ENCODE results near the gene ANKLE2.

Gene ANKLE2

GRCh38 chr12:132716356-132716755 lies 45.3 kb downstream of the ANKLE2 start:
- 0 out of 2 replicates have a peak, but pooled peaks cover 8% of the 10 kb centered on the region for H3K36me3 ChIP-seq (ENCODE audit: low read length)
- H3K9me3 ChIP-seq (ENCODE audit: insufficient read depth, low read length): no peaks in the 10 kb centered on the region
- H3K4me2 ChIP-seq (ENCODE audit: low read depth, low read length, poor library complexity, severe bottlenecking): no peak overlapping the region
- H3K79me2 ChIP-seq (ENCODE audit: insufficient read depth, low read length): peaks cover 38% of the 10 kb centered on the region
- peaks cover 8% of the 10 kb centered on the region; the same call in 1 of the 2 replicates for H3F3A ChIP-seq (ENCODE audit: insufficient read depth)
- H3K9ac ChIP-seq (ENCODE audit: low read length): no peak overlapping the region
- no peaks in the 10 kb centered on the region for H3K27me3 ChIP-seq (ENCODE audit: low read length)
- H3K27ac ChIP-seq (ENCODE audit: low read depth, low read length): no peak overlapping the region
- H2AFZ ChIP-seq (ENCODE audit: low read depth, low read length, severe bottlenecking): no peak overlapping the region
- H3K4me3 ChIP-seq (ENCODE audit: insufficient read depth, low read length, poor library complexity, severe bottlenecking): no peak overlapping the region
- no peak for TF ChIP-seq EZH2phosphoT487 (conservative IDR thresholded peaks at IDR 0.05; ENCODE audit: low read length)
- no peak for TF ChIP-seq CTCF (IDR thresholded peaks at IDR 0.05; ENCODE audit: insufficient read depth, low read length, poor library complexity, severe bottlenecking)
- no peaks in the 10 kb centered on the region for H3K9me2 ChIP-seq (replicated peaks; ENCODE audit: insufficient read depth, low read length)
- no peaks in the 10 kb centered on the region for H4K20me1 ChIP-seq (ENCODE audit: low read depth, low read length)

- H4K20me1 ChIP-seq (ENCODE audit: low read depth, low read length): no peaks in the 10 kb centered on the region
- H3K36me3 ChIP-seq (ENCODE audit: low read length): 0 out of 2 replicates have a peak, but pooled peaks cover 8% of the 10 kb centered on the region
- H2AFZ ChIP-seq (ENCODE audit: low read depth, low read length, severe bottlenecking): no peak overlapping the region
Measured at GRCh38 chr12:132715874-132716273, 45.8 kb downstream of the ANKLE2 start.

GRCh38 chr12:132713123-132713522 lies 48.5 kb downstream of the ANKLE2 start:
- Histone ChIP-seq H3K9me2 (replicated peaks; ENCODE audit: insufficient read depth, low read length) (no peaks in the 10 kb centered on the region), H2AFZ (ENCODE audit: low read depth, low read length, severe bottlenecking) (no peak overlapping the region), H3K79me2 (ENCODE audit: insufficient read depth, low read length) (peaks cover 54% of the 10 kb centered on the region), H3K27me3 (ENCODE audit: low read length) (no peaks in the 10 kb centered on the region), H3K4me3 (ENCODE audit: insufficient read depth, low read length, poor library complexity, severe bottlenecking) (no peak overlapping the region), H3K4me2 (ENCODE audit: low read depth, low read length, poor library complexity, severe bottlenecking) (no peak overlapping the region), H3K9ac (ENCODE audit: low read length) (no peak overlapping the region), H3K9me3 (ENCODE audit: insufficient read depth, low read length) (no peaks in the 10 kb centered on the region), H3F3A (ENCODE audit: insufficient read depth) (peaks cover 14% of the 10 kb centered on the region; the same call in 1 of the 2 replicates), H3K27ac (ENCODE audit: low read depth, low read length) (no peak overlapping the region), H4K20me1 (ENCODE audit: low read depth, low read length) (no peaks in the 10 kb centered on the region), H3K36me3 (ENCODE audit: low read length) (0 out of 2 replicates have a peak, but pooled peaks cover 8% of the 10 kb centered on the region)
- no peak for TF ChIP-seq EZH2phosphoT487 (conservative IDR thresholded peaks at IDR 0.05; ENCODE audit: low read length)
- TF ChIP-seq CTCF (IDR thresholded peaks at IDR 0.05; ENCODE audit: insufficient read depth, low read length, poor library complexity, severe bottlenecking): no peak

More at GRCh38 chr12:132715874-132716273, 45.8 kb downstream of the ANKLE2 start:
- Histone ChIP-seq H3K27ac (ENCODE audit: low read depth, low read length) (no peak overlapping the region), H3K4me2 (ENCODE audit: low read depth, low read length, poor library complexity, severe bottlenecking) (no peak overlapping the region), H3K79me2 (ENCODE audit: insufficient read depth, low read length) (peaks cover 42% of the 10 kb centered on the region), H3K27me3 (ENCODE audit: low read length) (no peaks in the 10 kb centered on the region), H3K9me3 (ENCODE audit: insufficient read depth, low read length) (no peaks in the 10 kb centered on the region), H3K9ac (ENCODE audit: low read length) (no peak overlapping the region), H3F3A (ENCODE audit: insufficient read depth) (peaks cover 4% of the 10 kb centered on the region; the same call in 1 of the 2 replicates), H3K9me2 (replicated peaks; ENCODE audit: insufficient read depth, low read length) (no peaks in the 10 kb centered on the region), H3K4me3 (ENCODE audit: insufficient read depth, low read length, poor library complexity, severe bottlenecking) (no peak overlapping the region)
- TF ChIP-seq CTCF (IDR thresholded peaks at IDR 0.05; ENCODE audit: insufficient read depth, low read length, poor library complexity, severe bottlenecking) (no peak), EZH2phosphoT487 (conservative IDR thresholded peaks at IDR 0.05; ENCODE audit: low read length) (no peak)

All from SU-DHL-6 (cell line).